ENCODE data around the gene VAPA. TPM values are rescaled to one million over a fixed set of nuclear protein-coding genes. Genes with fewer than 3 reads are reported as not detected.
"Not testable (repeated sequence)": the region's sequence is repeated elsewhere in the genome, so short reads cannot be mapped to it uniquely, and the experiment has no call there.

The VAPA gene
- total and polyA plus RNA-seq, 2 donors (not counting 3 experiments of a cell fraction or from before 2014, with no cell fraction given): 105 to 163 TPM

GRCh38 chr18:9911226-9911625, 2.6 kb upstream of the VAPA start:
- ChIA-PET CTCF (interaction anchor here (1.0 kb wide), 1 partner anchor 12 kb away, joined by 3 read pairs; no protein-coding TSS in a partner anchor), POLR2A (no interaction called here)
- BruUV-seq (replicated peaks): no TSS peak
- DNase-seq (ENCODE audit: low read depth, low spot score) (no peak), FAIRE-seq (no peak)
- dilution Hi-C loops (cut with MboI; ENCODE audit: extremely low pct_ligation_motif_present, low sequenced_read_pairs) (no loop called here), intact Hi-C loops (cut with micrococcal nuclease) (no loop called here)
- H2AFZ ChIP-seq (ENCODE audit: low read depth, low read length): no peak overlapping the region
- peaks cover 21% of the 10 kb centered on the region for H3K79me2 ChIP-seq (ENCODE audit: control insufficient read depth, insufficient read depth, low read length)
- H3K9me3 ChIP-seq (replicated peaks; ENCODE audit: control insufficient read depth, insufficient read depth, low read length): no peaks in the 10 kb centered on the region
- H3K36me3 ChIP-seq (ENCODE audit: control insufficient read depth in 2 of 2, extremely low read depth in 1 of 2, insufficient read depth in 2 of 2, low read length in 2 of 2): no peaks in the 10 kb centered on the region
- H3K27me3 ChIP-seq (ENCODE audit: control insufficient read depth in 2 of 2, insufficient read depth in 2 of 2, low read length in 2 of 2): peaks cover 0 to 7% of the 10 kb centered on the region in 2 experiments
- H4K20me1 ChIP-seq (replicated peaks; ENCODE audit: control insufficient read depth, extremely low read depth, insufficient read depth, low read length): peaks cover 4% of the 10 kb centered on the region
- H3K4me1 ChIP-seq (ENCODE audit: control insufficient read depth, extremely low read depth, insufficient read depth, low read length): peaks cover 14% of the 10 kb centered on the region
- H3K27ac ChIP-seq (ENCODE audit: insufficient read depth, low read depth, low read length): no peak overlapping the region
- H3K4me2 ChIP-seq (ENCODE audit: insufficient read depth, low read length): no peak overlapping the region
- no peak overlapping the region for H3K4me3 ChIP-seq (replicated peaks in 1 of 3; ENCODE audit: insufficient read depth in 1 of 3, low read depth in 1 of 3, low read length in 3 of 3)
- TF ChIP-seq FOS (IDR thresholded peaks at IDR 0.05; ENCODE audit: borderline replicate concordance, insufficient read depth, low read length): no peak
- no peak for TF ChIP-seq EZH2 (IDR thresholded peaks at IDR 0.05; ENCODE audit: borderline replicate concordance, low read depth, low read length, severe bottlenecking)
- TF ChIP-seq POLR2AphosphoS5 (IDR thresholded peaks at IDR 0.05; ENCODE audit: insufficient read depth, low read depth, low read length): no peak
- no peak for TF ChIP-seq MYC (IDR thresholded peaks at IDR 0.05; ENCODE audit: low read depth, low read length)
- no peak for TF ChIP-seq POLR2A (IDR thresholded peaks at IDR 0.05; ENCODE audit: low read depth, low read length)
- no peak for TF ChIP-seq JUN (IDR thresholded peaks at IDR 0.05; ENCODE audit: borderline replicate concordance, insufficient read depth, insufficient read length, low read depth)
- TF ChIP-seq MAX (IDR thresholded peaks at IDR 0.05; ENCODE audit: insufficient read depth, insufficient read length): no peak
- no peak for TF ChIP-seq CTCF (IDR thresholded peaks at IDR 0.05; ENCODE audit: extremely low read depth in 1 of 2, insufficient read depth in 1 of 2, low read depth in 1 of 2, low read length in 2 of 2)
- no peak for TF ChIP-seq GATA2 (IDR thresholded peaks at IDR 0.05; ENCODE audit: insufficient read depth, insufficient read length, low read depth, low read length)
- no peak overlapping the region for H3K9ac ChIP-seq (replicated peaks; ENCODE audit: extremely low read depth, insufficient read depth, low read length)
- H3K9me1 ChIP-seq (replicated peaks; ENCODE audit: control insufficient read depth, extremely low read depth, insufficient read depth, low read length): no peaks in the 10 kb centered on the region

GRCh38 chr18:9912285-9912684, 1.5 kb upstream of the VAPA start:
- H3K9ac ChIP-seq (replicated peaks; ENCODE audit: extremely low read depth, insufficient read depth, low read length); DNase-seq (ENCODE audit: low read depth, low spot score); H3K4me3 ChIP-seq (replicated peaks in 1 of 3; ENCODE audit: insufficient read depth in 1 of 3, low read depth in 1 of 3, low read length in 3 of 3); H2AFZ ChIP-seq (ENCODE audit: low read depth, low read length); H3K9me3 ChIP-seq (replicated peaks; ENCODE audit: control insufficient read depth, insufficient read depth, low read length); H3K4me2 ChIP-seq (ENCODE audit: insufficient read depth, low read length); FAIRE-seq; H3K36me3 ChIP-seq (ENCODE audit: control insufficient read depth in 2 of 2, extremely low read depth in 1 of 2, insufficient read depth in 2 of 2, low read length in 2 of 2); H3K9me1 ChIP-seq (replicated peaks; ENCODE audit: control insufficient read depth, extremely low read depth, insufficient read depth, low read length); H3K27ac ChIP-seq (ENCODE audit: insufficient read depth, low read depth, low read length); H4K20me1 ChIP-seq (replicated peaks; ENCODE audit: control insufficient read depth, extremely low read depth, insufficient read depth, low read length); H3K27me3 ChIP-seq (ENCODE audit: control insufficient read depth in 2 of 2, insufficient read depth in 2 of 2, low read length in 2 of 2); BruUV-seq (replicated peaks); dilution Hi-C loops (cut with MboI; ENCODE audit: extremely low pct_ligation_motif_present, low sequenced_read_pairs): not testable (repeated sequence)
- Histone ChIP-seq H3K79me2 (ENCODE audit: control insufficient read depth, insufficient read depth, low read length) (peaks cover 31% of the 10 kb centered on the region), H3K4me1 (ENCODE audit: control insufficient read depth, extremely low read depth, insufficient read depth, low read length) (peaks cover 25% of the 10 kb centered on the region)
- POLR2A ChIA-PET: interaction anchor here (0.6 kb wide), 1 partner anchor 71 kb away, joined by 3 read pairs; no protein-coding TSS in a partner anchor
- CTCF ChIA-PET: interaction anchor here (1.0 kb wide), 1 partner anchor 13 kb away, joined by 3 read pairs; no protein-coding TSS in a partner anchor
- intact Hi-C loops (cut with micrococcal nuclease): loop anchor here (2.0 kb wide), 1 partner anchor 39 kb away; no protein-coding TSS in a partner anchor
